K562 (cell line): Measurements from ENCODE around the gene BACE1.

Source experiments
- ATF7 ChIP-seq: fragments of 450-650 bp; IDR thresholded peaks from 2 replicates; pipeline ENCODE4 v1.7.1; 2014; ENCODE audit warnings: mild to moderate bottlenecking, moderate library complexity
- DPF2 ChIP-seq: fragments of 450-650 bp; IDR thresholded peaks from 2 replicates; pipeline ENCODE4 v1.6.1; 2016
- FOXA1 ChIP-seq: fragments of 450-650 bp; IDR thresholded peaks from 2 replicates; pipeline ENCODE4 v1.6.1; 2016; ENCODE audit warnings: mild to moderate bottlenecking, borderline replicate concordance
- FOXK1 ChIP-seq: sonication (generic); formaldehyde crosslinking; IDR thresholded peaks from 2 replicates; pipeline ENCODE4 v1.8.0; 2022; ENCODE audit warnings: missing genetic modification reagents, mild to moderate bottlenecking, borderline replicate concordance
- PCBP2 ChIP-seq: fragments of 200-400 bp; formaldehyde crosslinking; IDR thresholded peaks from 2 replicates; pipeline ENCODE4 v1.6.1; 2018; ENCODE audit warnings: low read length, low read depth, mild to moderate bottlenecking, moderate library complexity; ENCODE audit not compliant: poor library complexity, severe bottlenecking
- PHF8 ChIP-seq: fragments of 200-600 bp; sonication (generic); IDR thresholded peaks from 2 replicates; pipeline ENCODE4 v1.6.1; 2012; ENCODE audit warnings: mixed run types, mild to moderate bottlenecking, inconsistent platforms, low read length, moderate library complexity, borderline replicate concordance
- ZC3H11A ChIP-seq: IDR thresholded peaks from 2 replicates; pipeline ENCODE4 v1.6.1; 2012; ENCODE audit warnings: low read depth, low read length, improper control_type of control experiment
- ZFP30 ChIP-seq: fragments of 250-450 bp; sonication (Bioruptor Pico); IDR thresholded peaks from 2 replicates; pipeline ENCODE4 v1.8.0; 2022; ENCODE audit warnings: moderate library complexity, mild to moderate bottlenecking, inconsistent platforms, borderline replicate concordance
- ZNF133 ChIP-seq: fragments of 250-450 bp; sonication (Bioruptor Pico); IDR thresholded peaks from 2 replicates; pipeline ENCODE4 v1.4.0; 2020; ENCODE audit warnings: mild to moderate bottlenecking
- TF ChIP-seq, protein P1 (sequence below), 3 experiments: IDR thresholded peaks in 2 of 3; conservative IDR thresholded peaks in 1 of 3; 2 replicates each; pipeline ENCODE4 v1.5.1; 2011 to 2012; ENCODE audit warnings: low read length in 3 of 3, mild to moderate bottlenecking in 3 of 3, control low read depth in 2 of 3, improper control_type of control experiment in 1 of 3, inconsistent platforms in 1 of 3, low read depth in 1 of 3, mixed read lengths in 1 of 3, moderate library complexity in 1 of 3; ENCODE audit not compliant: insufficient read depth in 2 of 3

DNA sequence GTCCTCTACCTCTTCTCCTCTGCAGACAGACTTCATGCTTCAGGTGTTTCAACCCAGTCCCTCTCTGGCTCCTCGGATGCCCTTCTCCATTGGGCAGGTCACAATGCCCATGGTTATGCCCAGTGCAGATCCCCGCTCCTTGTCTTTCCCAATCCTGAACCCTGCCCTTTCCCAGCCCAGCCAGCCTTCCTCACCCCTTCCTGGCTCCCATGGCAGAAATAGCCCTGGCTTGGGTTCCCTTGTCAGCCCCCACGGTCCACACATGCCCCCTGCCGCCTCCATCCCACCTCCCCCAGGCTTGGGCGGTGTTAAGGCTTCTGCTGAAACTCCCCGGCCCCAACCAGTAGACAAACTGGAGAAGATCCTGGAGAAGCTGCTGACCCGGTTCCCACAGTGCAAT lies 34.2 kb downstream of the BACE1 start:
- TF ChIP-seq FOXA1 (no peak), ZFP30 (CRISPR knock-in tag) (no peak), ATF7 (no peak), ZC3H11A (no peak), PHF8 (no peak), ZNF133 (CRISPR knock-in tag) (no peak), DPF2 (no peak), FOXK1 (CRISPR knock-in tag) (no peak), PCBP2 (no peak)
- TF ChIP-seq, protein P1, sequence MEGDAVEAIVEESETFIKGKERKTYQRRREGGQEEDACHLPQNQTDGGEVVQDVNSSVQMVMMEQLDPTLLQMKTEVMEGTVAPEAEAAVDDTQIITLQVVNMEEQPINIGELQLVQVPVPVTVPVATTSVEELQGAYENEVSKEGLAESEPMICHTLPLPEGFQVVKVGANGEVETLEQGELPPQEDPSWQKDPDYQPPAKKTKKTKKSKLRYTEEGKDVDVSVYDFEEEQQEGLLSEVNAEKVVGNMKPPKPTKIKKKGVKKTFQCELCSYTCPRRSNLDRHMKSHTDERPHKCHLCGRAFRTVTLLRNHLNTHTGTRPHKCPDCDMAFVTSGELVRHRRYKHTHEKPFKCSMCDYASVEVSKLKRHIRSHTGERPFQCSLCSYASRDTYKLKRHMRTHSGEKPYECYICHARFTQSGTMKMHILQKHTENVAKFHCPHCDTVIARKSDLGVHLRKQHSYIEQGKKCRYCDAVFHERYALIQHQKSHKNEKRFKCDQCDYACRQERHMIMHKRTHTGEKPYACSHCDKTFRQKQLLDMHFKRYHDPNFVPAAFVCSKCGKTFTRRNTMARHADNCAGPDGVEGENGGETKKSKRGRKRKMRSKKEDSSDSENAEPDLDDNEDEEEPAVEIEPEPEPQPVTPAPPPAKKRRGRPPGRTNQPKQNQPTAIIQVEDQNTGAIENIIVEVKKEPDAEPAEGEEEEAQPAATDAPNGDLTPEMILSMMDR (IDR thresholded peaks at IDR 0.05 in 2 of 3, conservative IDR thresholded peaks at IDR 0.05 in 1 of 3; ENCODE audit: insufficient read depth in 2 of 3, low read depth in 1 of 3, low read length in 3 of 3), result no peak
